Esophagus muscularis mucosa (tissue), 3 donors: Measurements from ENCODE around the gene ABR.

Source experiments
- POLR2A ChIP-seq: fragments of 450-650 bp; IDR thresholded peaks from one replicate; pipeline ENCODE4 v1.6.1; 2017; ENCODE audit warnings: antibody characterized with exemption, moderate library complexity, mild to moderate bottlenecking, low read depth
- TF ChIP-seq, protein P1 (sequence below), 3 experiments: fragments of 200-600 bp in 2 of 3; fragments of 450-650 bp in 1 of 3; sonication (generic) in 2 of 3; IDR thresholded peaks; one replicate each; pipeline ENCODE4 v1.5.1; 2017 to 2019; ENCODE audit warnings: antibody characterized with exemption in 3 of 3, mild to moderate bottlenecking in 2 of 3, moderate library complexity in 1 of 3

DNA sequence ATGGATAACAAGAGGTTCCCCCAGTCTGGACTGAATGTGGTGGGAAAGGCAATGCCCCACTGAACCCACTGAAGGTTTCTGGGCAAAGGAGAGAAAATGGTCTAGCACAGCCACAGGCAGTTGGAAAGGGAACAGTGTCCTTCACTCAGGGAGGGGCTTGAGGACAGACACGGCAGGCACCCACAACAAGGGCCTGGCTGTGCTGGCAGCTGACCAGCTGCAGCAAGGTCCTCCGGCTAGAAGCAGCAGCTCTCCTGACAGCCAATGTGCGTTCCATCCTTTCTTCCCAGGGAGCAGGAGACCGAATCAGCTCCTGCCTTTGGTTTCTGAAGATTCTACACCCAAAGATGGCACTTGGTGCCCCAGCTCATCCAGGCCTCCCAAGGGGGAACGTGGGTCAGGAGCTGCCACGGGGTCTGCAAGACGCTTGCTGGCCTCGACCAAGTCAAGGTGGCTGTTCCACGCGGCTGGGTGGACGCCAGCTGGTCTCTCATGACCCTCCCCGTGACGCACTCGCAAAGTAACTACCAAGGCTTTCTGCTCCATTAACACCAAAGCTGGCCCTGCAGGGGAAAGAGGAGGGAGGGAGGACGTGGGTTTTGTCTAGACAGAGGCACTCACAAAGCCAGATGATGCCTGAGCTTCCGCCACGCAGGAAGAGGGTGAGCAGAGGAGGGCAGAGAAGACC lies 11.1 kb downstream of the ABR start:
- no peak for TF ChIP-seq POLR2A
- TF ChIP-seq, protein P1, sequence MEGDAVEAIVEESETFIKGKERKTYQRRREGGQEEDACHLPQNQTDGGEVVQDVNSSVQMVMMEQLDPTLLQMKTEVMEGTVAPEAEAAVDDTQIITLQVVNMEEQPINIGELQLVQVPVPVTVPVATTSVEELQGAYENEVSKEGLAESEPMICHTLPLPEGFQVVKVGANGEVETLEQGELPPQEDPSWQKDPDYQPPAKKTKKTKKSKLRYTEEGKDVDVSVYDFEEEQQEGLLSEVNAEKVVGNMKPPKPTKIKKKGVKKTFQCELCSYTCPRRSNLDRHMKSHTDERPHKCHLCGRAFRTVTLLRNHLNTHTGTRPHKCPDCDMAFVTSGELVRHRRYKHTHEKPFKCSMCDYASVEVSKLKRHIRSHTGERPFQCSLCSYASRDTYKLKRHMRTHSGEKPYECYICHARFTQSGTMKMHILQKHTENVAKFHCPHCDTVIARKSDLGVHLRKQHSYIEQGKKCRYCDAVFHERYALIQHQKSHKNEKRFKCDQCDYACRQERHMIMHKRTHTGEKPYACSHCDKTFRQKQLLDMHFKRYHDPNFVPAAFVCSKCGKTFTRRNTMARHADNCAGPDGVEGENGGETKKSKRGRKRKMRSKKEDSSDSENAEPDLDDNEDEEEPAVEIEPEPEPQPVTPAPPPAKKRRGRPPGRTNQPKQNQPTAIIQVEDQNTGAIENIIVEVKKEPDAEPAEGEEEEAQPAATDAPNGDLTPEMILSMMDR (IDR thresholded peaks at IDR 0.05) = no peak
